ENCODE results near the gene STXBP4. TPM values are rescaled to one million over a fixed set of nuclear protein-coding genes. Genes with fewer than 3 reads are reported as not detected.

The STXBP4 gene
- total and polyA plus RNA-seq, 8 donors = 0.68 to 65.3 (median 6.0) TPM

GRCh38 chr17:54982399-54982798 lies 13.8 kb downstream of the STXBP4 start:
- Histone ChIP-seq H3K27ac (peak overlapping the region in 2 of 5 donors; percentile 0 to 15), H3K36me3 (peaks cover 0 to 9% (median 3%) of the 10 kb centered on the region in 4 donors), H3K4me1 (peaks cover 0 to 12% (median 0%) of the 10 kb centered on the region in 4 donors), H3K9me3 (peaks cover 0 to 12% (median 3%) of the 10 kb centered on the region in 4 donors), H3K4me3 (no peak overlapping the region), H3K27me3 (no peaks in the 10 kb centered on the region)
- no peak for DNase-seq
- no peak for TF ChIP-seq POLR2AphosphoS5 (IDR thresholded peaks at IDR 0.05)
- no peak for TF ChIP-seq CTCF (IDR thresholded peaks at IDR 0.05)
- TF ChIP-seq POLR2A (IDR thresholded peaks at IDR 0.05) = no peak
- no peak for TF ChIP-seq EP300 (IDR thresholded peaks at IDR 0.05)
- intact Hi-C loops (cut with DNase I; ENCODE audit: low total_unique reads) = no loop called here

- Histone ChIP-seq H3K27ac (peak overlapping the region in 1 of 5 donors; percentile 0), H3K9me3 (peaks cover 0 to 12% (median 3%) of the 10 kb centered on the region in 4 donors), H3K27me3 (no peaks in the 10 kb centered on the region), H3K4me3 (no peak overlapping the region), H3K36me3 (peaks cover 0 to 9% (median 3%) of the 10 kb centered on the region in 4 donors), H3K4me1 (peaks cover 0 to 12% (median 0%) of the 10 kb centered on the region in 4 donors)
- TF ChIP-seq POLR2A (IDR thresholded peaks at IDR 0.05) (no peak), POLR2AphosphoS5 (IDR thresholded peaks at IDR 0.05) (no peak), CTCF (IDR thresholded peaks at IDR 0.05) (no peak), EP300 (IDR thresholded peaks at IDR 0.05) (no peak)
- no peak for DNase-seq
- intact Hi-C loops (cut with DNase I; ENCODE audit: low total_unique reads) = no loop called here
Observed at GRCh38 chr17:54983260-54983659, 14.7 kb downstream of the STXBP4 start.

- DNase-seq = no peak
- 73 to 97% (median 94%) methylated on average over 1 of the region's 1 CpG for WGBS, 5 donors
- peaks cover 0 to 8% (median 0%) of the 10 kb centered on the region in 4 donors for H3K4me1 ChIP-seq
- H3K27ac ChIP-seq = no peak overlapping the region
- H3K9me3 ChIP-seq = peaks cover 0 to 3% (median 2%) of the 10 kb centered on the region in 4 donors
- intact Hi-C loops (cut with DNase I; ENCODE audit: low total_unique reads) = no loop called here
- peaks cover 0 to 6% (median 3%) of the 10 kb centered on the region in 4 donors for H3K36me3 ChIP-seq
- H3K27me3 ChIP-seq = no peaks in the 10 kb centered on the region
- H3K4me3 ChIP-seq = no peak overlapping the region
- TF ChIP-seq POLR2AphosphoS5 (IDR thresholded peaks at IDR 0.05) (no peak), EP300 (IDR thresholded peaks at IDR 0.05) (no peak), CTCF (IDR thresholded peaks at IDR 0.05) (no peak), POLR2A (IDR thresholded peaks at IDR 0.05) (no peak)
Observed at GRCh38 chr17:54985476-54985875, 16.9 kb downstream of the STXBP4 start.

- H3K27ac ChIP-seq = no peak overlapping the region
- no peaks in the 10 kb centered on the region for H3K27me3 ChIP-seq
- WGBS, 5 donors = 94 to 99% (median 95%) methylated on average over 4 of the region's 4 CpGs
- no peak for DNase-seq
- H3K36me3 ChIP-seq = peaks cover 0 to 12% (median 7%) of the 10 kb centered on the region in 4 donors
- intact Hi-C loops (cut with DNase I; ENCODE audit: low total_unique reads) = loop anchor here (5.0 kb wide), 1 partner anchor 367 kb away; no protein-coding TSS in a partner anchor
- no peaks in the 10 kb centered on the region for H3K9me3 ChIP-seq
- no peaks in the 10 kb centered on the region for H3K4me1 ChIP-seq
- H3K4me3 ChIP-seq = no peak overlapping the region
- TF ChIP-seq EP300 (IDR thresholded peaks at IDR 0.05) (no peak), POLR2AphosphoS5 (IDR thresholded peaks at IDR 0.05) (no peak), POLR2A (IDR thresholded peaks at IDR 0.05) (no peak), CTCF (IDR thresholded peaks at IDR 0.05) (no peak)
Observed at GRCh38 chr17:54990118-54990517, 21.6 kb downstream of the STXBP4 start.
